ENCODE data around the gene GPR42. TPM values are rescaled to one million over a fixed set of nuclear protein-coding genes. Genes with fewer than 3 reads are reported as not detected.
"Not testable (repeated sequence)": the region's sequence is repeated elsewhere in the genome, so short reads cannot be mapped to it uniquely, and the experiment has no call there.

GPR42 gene
- total RNA-seq, 2 experiments from 2014 or later, result 0.13 TPM; not detected in 1

- no peaks in the 10 kb centered on the region for H3K36me3 Mint-ChIP-seq (ENCODE audit: low read depth)
- ChIA-PET POLR2A (no interaction called here), CTCF (no interaction called here)
- no peak for DNase-seq
- H3K9me3 Mint-ChIP-seq, result no peaks in the 10 kb centered on the region
- peaks cover 36% of the 10 kb centered on the region for H3K27me3 Mint-ChIP-seq
- no peak overlapping the region for H3K27ac Mint-ChIP-seq
- H3K4me3 Mint-ChIP-seq, result no peak overlapping the region
- peaks cover 32% of the 10 kb centered on the region for H3K4me1 Mint-ChIP-seq
These were observed 20.3 kb upstream of the GPR42 start for GRCh38 chr19:35350591-35350990.

GRCh38 chr19:35351411-35352176, 19.3 kb upstream of the GPR42 start:
- H3K27me3 Mint-ChIP-seq, result peaks cover 30% of the 10 kb centered on the region
- no peak for DNase-seq
- H3K4me3 Mint-ChIP-seq, result no peak overlapping the region
- ChIA-PET CTCF (interaction anchor here (2.5 to 4.4 kb wide), 3 partner anchors 112 to 117 kb away, joined by 13 to 78 read pairs (median 23); no protein-coding TSS in a partner anchor), POLR2A (no interaction called here)
- no peaks in the 10 kb centered on the region for H3K9me3 Mint-ChIP-seq
- no peaks in the 10 kb centered on the region for H3K36me3 Mint-ChIP-seq (ENCODE audit: low read depth)
- peaks cover 26% of the 10 kb centered on the region for H3K4me1 Mint-ChIP-seq
- no peak overlapping the region for H3K27ac Mint-ChIP-seq

GRCh38 chr19:35352177-35352447, 18.8 kb upstream of the GPR42 start:
- Mint-ChIP-seq H3K27me3 (peaks cover 25% of the 10 kb centered on the region), H3K4me1 (peaks cover 20% of the 10 kb centered on the region), H3K9me3 (no peaks in the 10 kb centered on the region), H3K27ac (no peak overlapping the region), H3K36me3 (ENCODE audit: low read depth) (no peaks in the 10 kb centered on the region), H3K4me3 (no peak overlapping the region)
- CTCF ChIA-PET, result interaction anchor here (0.7 to 4.4 kb wide), 9 partner anchors 12 to 198 kb away, joined by 3 to 78 read pairs (median 12); partner anchors contain the start of gene FXYD5
- POLR2A ChIA-PET, result interaction anchor here (1.3 to 2.8 kb wide), 2 partner anchors 79 to 111 kb away, joined by 4 to 12 read pairs; no protein-coding TSS in a partner anchor
- no peak for DNase-seq

GRCh38 chr19:35352448-35353304, 18.2 kb upstream of the GPR42 start:
- H3K36me3 Mint-ChIP-seq (ENCODE audit: low read depth), result no peaks in the 10 kb centered on the region
- H3K4me1 Mint-ChIP-seq, result peaks cover 16% of the 10 kb centered on the region
- peak; percentile 76 for DNase-seq
- peaks cover 20% of the 10 kb centered on the region for H3K27me3 Mint-ChIP-seq
- ChIA-PET CTCF (interaction anchor here (0.7 to 4.4 kb wide), 23 partner anchors 10 to 306 kb away, joined by 3 to 78 read pairs (median 4); partner anchors contain the start of gene FXYD5), POLR2A (interaction anchor here (0.8 to 2.8 kb wide), 5 partner anchors 78 to 142 kb away, joined by 3 to 12 read pairs (median 4); no protein-coding TSS in a partner anchor)
- no peaks in the 10 kb centered on the region for H3K9me3 Mint-ChIP-seq
- H3K27ac Mint-ChIP-seq, result no peak overlapping the region
- no peak overlapping the region for H3K4me3 Mint-ChIP-seq

GRCh38 chr19:35353635-35354034, 17.2 kb upstream of the GPR42 start:
- Mint-ChIP-seq H3K4me3 (no peak overlapping the region), H3K4me1 (peaks cover 18% of the 10 kb centered on the region), H3K9me3 (no peaks in the 10 kb centered on the region), H3K36me3 (ENCODE audit: low read depth) (no peaks in the 10 kb centered on the region), H3K27ac (no peak overlapping the region), H3K27me3 (peaks cover 16% of the 10 kb centered on the region)
- no peak for DNase-seq
- CTCF ChIA-PET, result interaction anchor here (0.7 to 4.4 kb wide), 22 partner anchors 9 to 307 kb away, joined by 3 to 78 read pairs (median 4); partner anchors contain the start of gene FXYD5
- POLR2A ChIA-PET, result interaction anchor here (1.2 to 2.8 kb wide), 4 partner anchors 77 to 141 kb away, joined by 3 to 12 read pairs (median 4); no protein-coding TSS in a partner anchor

- ChIA-PET CTCF (interaction anchor here (1.4 to 4.4 kb wide), 4 partner anchors 22 to 140 kb away, joined by 3 to 78 read pairs (median 15); no protein-coding TSS in a partner anchor), POLR2A (interaction anchor here (2.8 kb wide), 1 partner anchor 108 kb away, joined by 12 read pairs; no protein-coding TSS in a partner anchor)
- Mint-ChIP-seq H3K9me3 (no peaks in the 10 kb centered on the region), H3K4me1 (peaks cover 18% of the 10 kb centered on the region), H3K4me3 (no peak overlapping the region), H3K27me3 (peaks cover 7% of the 10 kb centered on the region), H3K27ac (no peak overlapping the region), H3K36me3 (ENCODE audit: low read depth) (no peaks in the 10 kb centered on the region)
- DNase-seq, result peak; percentile 23
These were observed 16.0 kb upstream of the GPR42 start for GRCh38 chr19:35354898-35355297.

GRCh38 chr19:35355791-35356460, 14.9 kb upstream of the GPR42 start:
- H3K4me1 Mint-ChIP-seq, result peaks cover 18% of the 10 kb centered on the region
- ChIA-PET POLR2A (no interaction called here), CTCF (interaction anchor here (1.4 to 4.4 kb wide), 6 partner anchors 23 to 139 kb away, joined by 3 to 78 read pairs (median 10); no protein-coding TSS in a partner anchor)
- no peaks in the 10 kb centered on the region for H3K36me3 Mint-ChIP-seq (ENCODE audit: low read depth)
- H3K9me3 Mint-ChIP-seq, result no peaks in the 10 kb centered on the region
- H3K27ac Mint-ChIP-seq, result no peak overlapping the region
- no peak overlapping the region for H3K4me3 Mint-ChIP-seq
- no peak for DNase-seq
- H3K27me3 Mint-ChIP-seq, result peaks cover 7% of the 10 kb centered on the region

GRCh38 chr19:35357867-35358573, 12.8 kb upstream of the GPR42 start, which contains the start of gene FFAR3:
FFAR3 (plus strand) TSS chr19:35358460; CDS start chr19:35358891, 431 bp downstream.
- no peak for DNase-seq
- Mint-ChIP-seq H3K4me1 (peaks cover 14% of the 10 kb centered on the region), H3K4me3 (peak within 1 kb of the TSS; percentile 20), H3K9me3 (no peaks in the 10 kb centered on the region), H3K27ac (peak within 1 kb of the TSS; percentile 0), H3K36me3 (ENCODE audit: low read depth) (no peaks in the 10 kb centered on the region), H3K27me3 (peaks cover 17% of the 10 kb centered on the region)
- ChIA-PET POLR2A (interaction anchor here (1.0 kb wide), 1 partner anchor 105 kb away, joined by 3 read pairs; no protein-coding TSS in a partner anchor), CTCF (interaction anchor here (0.8 to 2.8 kb wide), 5 partner anchors 105 to 291 kb away, joined by 3 to 17 read pairs (median 3); no protein-coding TSS in a partner anchor)

- H3K4me3 Mint-ChIP-seq; H3K36me3 Mint-ChIP-seq (ENCODE audit: low read depth); H3K9me3 Mint-ChIP-seq; POLR2A ChIA-PET; H3K27ac Mint-ChIP-seq: not testable (repeated sequence)
- peak; percentile 4 for DNase-seq
- H3K27me3 Mint-ChIP-seq, result peaks cover 14% of the 10 kb centered on the region
- H3K4me1 Mint-ChIP-seq, result peaks cover 14% of the 10 kb centered on the region
- CTCF ChIA-PET, result interaction anchor here (2.8 kb wide), 1 partner anchor 136 kb away, joined by 17 read pairs; no protein-coding TSS in a partner anchor
These were observed 12.0 kb upstream of the GPR42 start for GRCh38 chr19:35358834-35359233.

- CTCF ChIA-PET; H3K9me3 Mint-ChIP-seq; H3K36me3 Mint-ChIP-seq (ENCODE audit: low read depth); H3K27ac Mint-ChIP-seq; H3K4me3 Mint-ChIP-seq; POLR2A ChIA-PET; DNase-seq: not testable (repeated sequence)
- Mint-ChIP-seq H3K4me1 (peaks cover 14% of the 10 kb centered on the region), H3K27me3 (peaks cover 16% of the 10 kb centered on the region)
These were observed 11.5 kb upstream of the GPR42 start for GRCh38 chr19:35359395-35359794.

- H3K27ac Mint-ChIP-seq; H3K9me3 Mint-ChIP-seq; POLR2A ChIA-PET; CTCF ChIA-PET; DNase-seq; H3K4me3 Mint-ChIP-seq; H3K36me3 Mint-ChIP-seq (ENCODE audit: low read depth): not testable (repeated sequence)
- peaks cover 17% of the 10 kb centered on the region for H3K27me3 Mint-ChIP-seq
- H3K4me1 Mint-ChIP-seq, result peaks cover 13% of the 10 kb centered on the region
These were observed 10.8 kb upstream of the GPR42 start for GRCh38 chr19:35360081-35360480.

GRCh38 chr19:35360880-35361420, 9.9 kb upstream of the GPR42 start:
- no peaks in the 10 kb centered on the region for H3K36me3 Mint-ChIP-seq (ENCODE audit: low read depth)

More at GRCh38 chr19:35360880-35361420, 9.9 kb upstream of the GPR42 start:
- no peak for DNase-seq
- Mint-ChIP-seq H3K4me1 (peaks cover 12% of the 10 kb centered on the region), H3K27ac (no peak overlapping the region), H3K4me3 (no peak overlapping the region), H3K27me3 (peaks cover 19% of the 10 kb centered on the region), H3K9me3 (no peaks in the 10 kb centered on the region)
- CTCF ChIA-PET, result no interaction called here
- POLR2A ChIA-PET, result no interaction called here
